Hepatic stellate cell (primary cell): Measurements from ENCODE around the gene EEF2K.

Experiments
- DNase-seq: peaks from one replicate; pipeline ENCODE4 v3.0.0; 2011; ENCODE audit warnings: low spot score

Gene EEF2K

GRCh38 chr16:22317625-22318024 is 111.5 kb downstream of the EEF2K start:
- no peak for DNase-seq

- peak; percentile 48 for DNase-seq
These were observed 112.7 kb downstream of the EEF2K start for GRCh38 chr16:22318690-22319358.

GRCh38 chr16:22320572-22321339 is 114.7 kb downstream of the EEF2K start:
- no peak for DNase-seq

- peak; percentile 79 for DNase-seq
These were observed 115.4 kb downstream of the EEF2K start for GRCh38 chr16:22321340-22322001.

- DNase-seq = no peak
These were observed 116.0 kb downstream of the EEF2K start for GRCh38 chr16:22322021-22322471.

GRCh38 chr16:22322741-22323140 is 116.7 kb downstream of the EEF2K start:
- DNase-seq = no peak

GRCh38 chr16:22323173-22323958 is 117.3 kb downstream of the EEF2K start:
- DNase-seq = no peak

- no peak for DNase-seq
These were observed 118.1 kb downstream of the EEF2K start for GRCh38 chr16:22323959-22324786.

- DNase-seq = no peak
These were observed 118.9 kb downstream of the EEF2K start for GRCh38 chr16:22324787-22325597.

GRCh38 chr16:22325598-22326368 is 119.7 kb downstream of the EEF2K start:
- DNase-seq = no peak

- no peak for DNase-seq
These were observed 120.2 kb downstream of the EEF2K start for GRCh38 chr16:22326369-22326652.

GRCh38 chr16:22326771-22327445 is 120.8 kb downstream of the EEF2K start:
- no peak for DNase-seq

- DNase-seq = no peak
These were observed 121.3 kb downstream of the EEF2K start for GRCh38 chr16:22327446-22327775.

- DNase-seq = no peak
These were observed 122.1 kb downstream of the EEF2K start for GRCh38 chr16:22328081-22328725.

- DNase-seq = no peak
These were observed 123.2 kb downstream of the EEF2K start for GRCh38 chr16:22329199-22329695.

- DNase-seq = no peak
These were observed 124.2 kb downstream of the EEF2K start for GRCh38 chr16:22330326-22330725.

- DNase-seq = no peak
These were observed 127.4 kb downstream of the EEF2K start for GRCh38 chr16:22333457-22333994.

GRCh38 chr16:22335668-22336246 is 129.7 kb downstream of the EEF2K start:
- no peak for DNase-seq
